HG02759 (cell line): ENCODE results near the gene PDZD2.
"Not testable (repeated sequence)": the region's sequence is repeated elsewhere in the genome, so short reads cannot be mapped to it uniquely, and the experiment has no call there.

ENCODE experiments used
- ATAC-seq: cut with Tn5 transposase; IDR thresholded peaks from one replicate; pipeline ENCODE4 v1.9.1; 2021; ENCODE audit warnings: mild to moderate bottlenecking, moderate library complexity; ENCODE audit not compliant: unreplicated experiment

Gene PDZD2

DNA sequence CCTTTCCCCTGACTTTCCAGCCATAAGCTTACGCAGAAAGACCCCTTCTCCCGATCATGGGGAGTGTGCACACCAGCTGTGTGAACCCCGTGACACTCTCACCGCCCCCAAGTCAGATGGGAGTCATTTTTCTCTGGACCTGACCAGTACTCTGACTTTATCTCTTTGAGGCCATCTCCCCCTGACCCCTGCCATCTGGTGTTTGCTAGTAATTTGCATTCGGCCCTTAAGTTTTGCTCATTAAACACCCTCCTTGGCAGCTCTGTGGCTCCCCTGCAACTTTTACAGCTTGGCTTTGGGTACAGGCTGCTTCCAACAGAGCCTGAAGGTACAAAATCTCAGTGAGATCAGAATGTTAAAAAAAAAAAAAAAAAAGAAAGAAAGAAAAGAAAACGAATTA lies 43.9 kb downstream of the PDZD2 start:
- no peak for ATAC-seq

DNA sequence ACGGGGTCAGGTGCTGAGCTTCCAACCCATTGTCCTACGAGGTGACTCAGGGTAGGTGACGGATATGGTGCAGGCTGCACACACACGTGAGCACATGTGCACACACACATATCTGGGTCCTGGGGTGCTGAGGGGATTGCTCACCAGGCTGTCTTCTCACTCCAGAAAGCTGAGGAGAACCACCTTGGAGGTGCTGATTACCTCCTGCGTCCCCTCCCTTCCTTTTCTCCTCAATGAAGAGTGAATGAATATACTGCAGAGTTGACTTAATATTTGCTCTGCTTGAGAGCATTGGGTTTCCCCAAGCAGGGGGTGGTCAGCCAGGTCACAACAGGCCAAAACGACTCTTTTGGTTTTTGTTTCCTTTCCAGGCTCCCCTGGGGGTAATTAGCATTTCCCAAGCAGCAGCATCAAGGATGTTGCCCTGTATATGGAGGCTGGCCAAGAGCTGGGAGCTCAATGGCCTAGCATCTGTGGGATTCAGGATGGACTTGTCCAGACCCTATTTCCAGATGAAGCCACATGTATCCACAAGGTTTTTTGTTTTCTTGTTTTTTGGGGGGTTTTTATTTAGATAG lies 49.7 kb downstream of the PDZD2 start:
- ATAC-seq: no peak

DNA sequence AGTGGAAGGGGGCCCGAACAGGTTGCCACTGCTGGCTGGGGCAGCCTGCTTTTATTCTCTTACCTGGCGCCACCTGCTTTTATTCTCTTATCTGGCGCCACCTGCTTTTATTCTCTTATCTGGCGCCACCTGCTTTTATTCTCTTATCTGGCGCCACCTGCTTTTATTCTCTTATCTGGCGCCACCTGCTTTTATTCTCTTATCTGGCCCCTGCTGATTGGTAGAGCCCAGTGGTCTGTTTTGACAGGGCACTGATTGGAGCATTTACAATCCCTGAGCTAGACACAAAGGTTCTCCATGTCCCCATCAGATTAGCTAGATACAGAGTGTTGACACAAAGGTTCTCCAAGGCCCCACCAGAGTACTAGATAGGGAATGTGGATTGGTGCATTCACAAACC lies 52.5 kb downstream of the PDZD2 start:
- ATAC-seq: not testable (repeated sequence)

DNA sequence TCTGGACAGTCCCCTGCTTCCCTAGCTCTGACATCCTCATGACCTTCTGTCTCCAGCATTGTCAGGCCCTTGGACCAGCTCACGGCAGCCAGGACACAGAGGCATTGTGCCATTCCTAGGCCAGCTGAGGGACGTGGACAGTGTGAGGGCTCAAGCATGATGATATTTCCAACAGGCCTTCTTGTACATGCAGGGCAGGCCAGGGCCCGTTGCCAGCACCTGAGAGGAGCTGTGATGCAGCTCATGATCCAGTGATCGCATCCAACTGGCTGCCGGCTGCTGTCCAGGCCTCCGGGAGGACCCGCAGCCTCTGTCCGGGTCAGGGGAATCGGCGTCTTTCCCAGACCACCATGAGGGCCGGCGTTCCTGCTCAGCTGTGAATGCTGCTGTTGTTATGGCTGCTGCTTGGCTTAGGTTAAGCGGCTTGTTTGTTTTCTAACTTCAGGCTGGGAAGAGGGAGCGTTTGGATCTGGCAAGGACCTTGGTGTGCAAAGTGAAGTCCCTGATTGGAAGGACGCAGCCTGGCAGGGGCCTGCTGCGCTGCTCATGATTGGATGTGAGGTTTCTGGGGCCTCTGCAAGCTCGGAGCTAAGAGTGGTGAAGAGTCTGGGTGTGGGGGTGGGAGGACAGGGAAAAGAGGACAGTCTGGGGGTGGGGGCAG lies 53.8 kb downstream of the PDZD2 start:
- ATAC-seq: no peak

DNA sequence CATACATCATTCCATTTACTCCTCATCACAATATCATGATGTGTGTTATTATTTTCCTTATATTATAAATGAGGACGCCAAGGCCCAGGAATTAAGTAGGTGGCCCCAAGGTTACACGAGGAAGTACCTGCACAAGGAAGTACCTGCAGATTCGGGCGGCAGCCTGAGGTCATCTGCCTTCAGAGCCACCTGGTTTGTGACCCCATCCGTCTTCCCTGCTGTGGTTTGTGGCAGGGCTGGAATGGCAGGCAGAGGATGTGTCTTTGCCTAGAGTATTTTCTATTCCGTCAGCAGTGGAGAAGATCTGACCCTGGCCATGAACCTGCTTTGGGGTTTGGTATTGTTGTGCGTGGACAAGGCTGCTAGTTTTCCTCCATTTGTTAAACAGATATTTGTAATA lies 59.7 kb downstream of the PDZD2 start:
- ATAC-seq: no peak

DNA sequence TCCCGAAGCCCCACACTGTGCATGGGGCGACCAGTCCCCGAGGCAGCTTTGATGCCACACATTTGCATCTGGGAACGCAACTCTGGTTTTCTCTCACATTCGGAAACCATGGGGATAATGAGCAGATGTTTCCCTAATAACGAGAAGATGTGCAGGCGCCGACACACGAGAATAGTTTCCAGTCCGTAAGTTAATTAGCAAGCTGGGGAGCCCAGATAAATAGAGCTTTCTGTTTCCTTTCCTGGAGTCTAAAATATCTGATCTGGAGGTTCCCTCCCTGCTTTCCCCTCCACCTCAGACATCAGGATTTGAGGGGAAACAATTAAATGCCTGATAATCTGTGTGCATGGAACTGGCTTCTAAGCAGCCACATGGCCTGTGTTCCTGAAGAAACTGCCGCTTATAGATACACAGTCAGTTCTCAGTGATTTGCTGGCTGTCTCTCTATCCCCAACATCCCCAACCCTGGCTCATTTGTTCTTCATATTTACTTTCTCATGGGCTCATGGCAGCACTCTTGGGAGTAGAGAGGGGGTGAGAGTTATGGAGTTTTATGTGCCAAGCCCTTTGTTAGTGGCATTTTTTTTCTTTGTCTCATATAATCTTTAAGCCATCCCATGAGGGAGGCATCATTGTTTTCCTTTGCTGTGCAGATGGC lies 62.8 kb downstream of the PDZD2 start:
- no peak for ATAC-seq

DNA sequence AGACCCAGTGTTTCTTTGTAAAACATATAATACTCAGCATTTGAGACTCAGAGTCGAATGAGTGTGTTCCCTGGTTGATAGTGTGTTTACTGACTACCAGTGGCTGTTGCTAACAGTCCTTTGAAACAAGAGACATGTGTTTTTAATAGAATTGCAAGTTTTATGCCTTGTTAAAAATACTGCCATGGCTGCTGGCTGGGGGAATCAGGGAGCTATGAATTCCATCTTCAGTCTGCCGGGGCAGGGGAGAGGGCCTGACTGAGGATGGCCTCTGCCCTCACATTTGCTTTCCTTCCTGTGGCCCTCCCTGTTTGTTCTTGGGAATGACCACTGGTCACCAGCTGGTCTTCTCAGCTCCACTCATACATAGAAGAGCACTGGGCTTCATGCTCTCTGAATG lies 63.8 kb downstream of the PDZD2 start:
- ATAC-seq: no peak

DNA sequence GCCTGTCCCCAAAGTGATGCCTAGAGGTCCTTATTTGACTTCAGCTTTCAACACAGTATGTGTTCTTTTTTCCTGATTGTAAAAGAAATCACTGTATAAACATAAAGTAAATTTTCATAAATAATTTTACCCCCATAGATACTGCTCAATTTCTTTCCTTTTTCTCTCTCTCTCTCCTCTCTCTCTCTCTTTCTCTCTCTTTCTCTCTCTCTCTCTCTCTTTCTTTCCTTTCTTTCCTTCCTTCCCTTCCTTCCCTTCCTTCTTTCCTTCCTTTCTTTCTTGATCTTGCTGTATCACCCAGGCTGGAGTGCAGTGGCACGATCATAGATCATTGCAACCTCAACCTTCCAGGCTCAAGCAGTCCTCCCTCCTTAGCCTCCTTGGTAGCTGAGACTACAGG lies 64.8 kb downstream of the PDZD2 start:
- no peak for ATAC-seq

DNA sequence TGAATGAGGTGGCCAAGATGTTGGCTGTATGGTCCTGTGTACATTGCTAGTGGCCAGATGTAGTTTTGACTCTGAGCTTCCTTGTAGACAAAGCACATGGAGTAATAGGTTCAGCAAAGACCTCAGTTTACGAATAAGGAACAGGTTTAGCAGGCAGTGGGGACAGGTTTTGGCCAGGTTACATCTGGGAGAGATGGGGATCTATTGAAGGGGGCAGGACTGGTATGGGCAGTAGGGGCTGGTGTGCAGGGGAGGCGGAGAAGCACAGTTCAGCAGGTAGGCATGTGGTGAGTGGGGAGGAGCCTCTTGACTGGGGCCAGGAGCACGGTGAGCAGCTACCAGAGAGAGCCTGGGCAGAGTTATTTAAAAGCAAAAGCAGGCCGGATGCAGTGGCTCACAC lies 67.3 kb downstream of the PDZD2 start:
- no peak for ATAC-seq

DNA sequence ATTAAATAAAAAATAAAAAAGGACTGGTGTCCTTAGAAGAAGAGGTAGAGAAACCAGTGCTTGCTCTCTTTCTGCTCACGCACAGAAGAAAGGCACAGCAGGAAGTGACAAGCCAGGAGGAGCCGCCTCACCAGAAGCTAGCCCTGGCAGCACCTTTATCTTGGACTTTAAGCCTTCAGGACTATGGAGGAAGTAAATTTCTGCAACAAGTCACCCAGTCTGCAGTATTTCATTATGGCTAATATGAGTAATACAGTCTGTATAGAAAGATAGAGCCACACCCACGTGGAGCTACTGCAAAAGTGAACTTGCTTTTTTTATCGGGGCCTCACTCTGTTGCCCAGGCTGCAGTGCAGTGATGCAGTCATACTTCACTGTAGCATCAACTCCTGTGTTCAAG lies 68.4 kb downstream of the PDZD2 start:
- no peak for ATAC-seq

DNA sequence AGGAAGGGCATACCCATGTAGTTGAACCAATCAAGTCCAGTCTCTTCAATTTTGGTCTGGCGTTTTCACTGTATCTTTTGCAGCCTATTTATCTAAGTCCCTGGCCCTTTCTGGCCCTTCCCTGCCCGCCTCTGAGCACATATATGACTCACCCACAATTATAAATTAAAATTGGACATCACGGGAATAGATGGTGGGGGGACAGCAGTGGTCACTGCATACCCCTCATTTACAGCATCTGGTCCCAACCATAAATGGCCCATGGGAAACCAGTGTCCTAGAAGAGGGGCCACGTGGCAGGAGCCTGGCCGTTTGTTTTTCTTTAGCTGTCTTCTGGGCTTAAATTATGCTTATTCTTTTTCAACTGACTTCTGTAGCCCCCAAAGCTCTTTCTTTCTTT lies 69.2 kb downstream of the PDZD2 start:
- no peak for ATAC-seq

DNA sequence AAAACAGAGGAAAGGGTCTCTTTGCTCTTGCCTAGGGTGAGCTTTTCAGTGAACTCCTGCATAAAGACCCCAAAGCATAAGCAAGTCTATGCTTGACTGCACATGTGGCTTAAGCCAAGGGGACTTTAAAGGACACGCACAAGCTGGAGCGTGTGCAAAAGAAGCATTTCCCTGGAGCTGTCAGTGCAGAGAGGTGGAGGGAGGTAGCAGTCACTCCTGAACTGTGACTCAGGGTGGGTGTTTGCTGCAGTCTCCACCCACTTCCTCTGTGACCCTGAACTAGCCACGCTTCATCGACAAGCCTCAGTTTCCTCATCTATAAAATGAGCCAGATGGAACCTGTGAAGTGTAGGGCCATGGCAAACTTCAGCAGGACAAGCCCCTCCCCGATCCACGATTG lies 72.4 kb downstream of the PDZD2 start:
- no peak for ATAC-seq

DNA sequence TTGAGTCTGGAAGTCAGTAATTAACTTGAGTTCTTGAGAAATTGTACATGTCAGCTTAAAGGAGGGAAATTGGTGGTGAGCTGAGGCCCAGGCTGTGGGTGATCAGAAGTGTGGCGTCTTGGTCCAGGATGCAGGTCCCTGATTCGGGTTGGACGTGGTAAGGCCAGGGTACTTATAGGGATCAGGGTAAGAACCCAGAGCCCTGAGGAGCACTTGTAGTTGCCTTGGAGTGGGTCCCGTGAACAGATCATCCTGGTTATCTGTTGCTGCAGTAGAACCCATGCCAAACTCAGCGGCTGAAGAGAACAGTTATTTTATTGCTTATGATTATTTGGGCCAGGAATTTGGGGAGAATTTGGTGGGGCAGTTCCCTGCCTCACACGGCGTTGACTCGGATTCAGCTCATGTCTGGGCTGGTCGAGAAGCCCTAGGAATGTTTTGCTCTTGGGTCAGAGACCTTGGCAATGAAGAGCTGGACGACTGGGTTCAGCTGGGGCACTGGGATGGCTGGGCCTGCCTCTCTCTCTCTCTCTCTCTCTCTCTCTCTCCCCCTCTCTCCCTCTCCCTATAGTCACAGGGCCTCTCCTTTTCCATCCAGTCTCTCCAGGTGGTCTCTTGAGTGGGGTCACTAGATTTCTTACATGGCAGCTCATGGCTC lies 73.1 kb downstream of the PDZD2 start:
- no peak for ATAC-seq

DNA sequence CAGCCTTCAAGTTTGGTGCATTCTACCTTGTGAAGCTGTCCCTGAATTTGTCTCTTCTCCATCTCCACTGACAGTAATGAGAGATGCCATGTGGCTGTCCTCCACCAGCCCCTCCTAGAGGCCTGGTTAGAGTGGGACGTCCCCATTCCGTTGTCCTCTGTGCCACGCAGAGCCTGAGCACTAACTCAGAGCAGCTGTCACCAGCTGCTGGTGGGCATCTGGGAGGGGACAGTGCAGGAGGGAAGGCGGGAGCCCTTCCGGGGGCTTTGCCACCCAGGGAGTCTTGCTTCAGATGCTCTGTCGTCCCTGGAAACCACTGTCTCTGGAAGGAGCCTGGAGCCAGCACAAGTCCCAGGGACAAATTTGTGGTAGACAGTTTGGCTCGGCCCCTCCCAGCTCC lies 78.6 kb downstream of the PDZD2 start:
- ATAC-seq: no peak

DNA sequence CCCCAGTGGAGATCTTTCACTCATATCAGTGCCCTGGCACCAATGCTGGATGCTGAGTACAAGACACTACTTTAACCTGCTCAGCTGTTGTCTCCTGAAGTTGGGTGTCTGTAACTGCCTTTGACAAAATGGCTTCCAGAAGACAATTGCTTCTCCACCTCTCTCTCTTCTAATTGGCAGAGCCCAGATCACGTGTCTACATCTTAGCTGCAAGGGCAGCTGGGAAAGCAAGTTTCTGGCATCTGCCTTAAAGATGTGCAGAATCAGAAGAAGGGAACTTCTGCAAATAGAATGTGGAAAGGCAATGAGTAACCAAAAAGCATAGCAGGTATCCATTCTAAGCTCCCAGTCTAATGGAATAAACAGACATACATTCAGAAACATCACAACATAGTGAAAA lies 81.1 kb downstream of the PDZD2 start:
- no peak for ATAC-seq

DNA sequence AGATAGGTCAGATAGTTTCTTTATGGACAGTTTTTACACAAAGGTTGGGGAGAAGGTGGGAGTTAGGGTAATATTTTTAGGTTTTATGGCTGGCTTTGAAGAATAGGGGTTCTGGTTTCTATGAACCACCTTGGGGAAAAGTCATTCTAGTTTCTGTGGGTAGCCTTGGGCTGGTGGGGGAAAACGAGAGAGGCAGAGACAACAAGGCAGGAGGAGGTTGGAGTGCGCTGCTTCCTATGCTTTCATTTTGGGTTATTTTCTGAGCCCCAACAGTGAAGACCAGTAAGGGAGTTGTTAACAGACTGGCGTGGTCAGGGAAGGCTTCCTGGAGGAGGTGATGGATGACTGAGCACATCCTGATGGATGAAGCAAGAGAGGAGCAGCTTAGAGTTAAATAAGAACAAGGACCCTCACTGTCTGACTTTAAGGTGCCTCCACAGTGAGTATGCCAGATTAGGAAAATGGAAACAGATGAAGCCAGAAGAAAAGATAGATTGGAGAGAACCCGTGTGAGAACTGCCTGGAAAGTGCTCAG lies 81.9 kb downstream of the PDZD2 start:
- ATAC-seq: no peak

DNA sequence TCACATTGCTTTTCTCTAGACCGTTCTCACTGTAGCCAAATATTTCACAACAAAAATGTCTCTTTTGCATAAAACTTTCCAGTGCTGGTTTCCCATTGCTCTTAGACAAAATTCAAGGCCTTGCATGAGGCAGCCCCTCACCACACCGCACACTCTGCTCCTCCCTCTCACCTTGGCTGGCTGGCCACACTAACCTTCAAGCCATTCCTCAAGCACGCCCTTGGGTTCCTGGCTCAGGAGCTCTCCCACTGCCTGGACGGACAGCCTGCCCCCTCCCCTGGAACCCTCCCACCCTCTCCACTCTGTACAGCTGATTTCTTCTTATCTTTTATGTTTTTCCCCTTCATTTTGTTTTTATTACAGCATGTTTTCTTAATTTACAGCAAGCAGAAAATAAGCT lies 83.2 kb downstream of the PDZD2 start:
- no peak for ATAC-seq

DNA sequence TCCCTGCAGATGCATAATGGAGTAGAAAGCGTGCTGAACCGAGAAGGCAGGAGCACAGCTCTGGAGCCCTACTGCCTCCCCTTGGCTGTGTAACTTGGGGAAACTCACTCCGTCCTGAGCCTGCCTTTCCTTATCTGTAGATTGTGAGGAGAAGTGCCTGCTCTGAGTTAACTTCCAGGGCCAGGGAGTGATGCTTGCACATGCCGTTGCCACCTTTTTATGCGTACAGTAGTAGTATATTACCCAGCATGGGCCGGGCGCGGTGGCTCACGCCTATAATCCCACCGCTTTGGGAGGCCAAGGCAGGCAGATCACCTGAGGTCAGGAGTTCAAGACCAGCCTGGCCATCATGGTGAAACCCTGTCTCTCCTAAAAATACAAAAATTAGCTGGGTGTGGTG lies 87.1 kb downstream of the PDZD2 start:
- ATAC-seq: no peak

DNA sequence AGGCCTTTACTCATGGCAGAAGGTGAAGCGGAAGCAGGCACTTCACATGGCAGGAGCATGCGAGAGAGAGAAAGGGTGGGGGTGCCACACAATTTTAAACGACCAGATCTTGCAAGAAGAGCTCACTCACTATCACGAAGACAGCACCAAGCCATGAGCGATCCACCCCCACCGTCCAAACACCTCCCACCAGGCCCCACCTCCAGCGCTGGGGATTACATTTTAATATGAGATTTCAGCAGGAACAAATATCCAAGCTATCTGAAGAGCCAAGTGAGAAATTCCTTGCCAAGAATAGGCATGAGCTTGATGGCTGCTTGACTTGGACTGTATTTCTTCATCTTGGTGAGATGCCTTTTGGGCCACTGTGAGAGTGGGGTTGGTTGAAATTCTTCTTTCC lies 88.0 kb downstream of the PDZD2 start:
- no peak for ATAC-seq

DNA sequence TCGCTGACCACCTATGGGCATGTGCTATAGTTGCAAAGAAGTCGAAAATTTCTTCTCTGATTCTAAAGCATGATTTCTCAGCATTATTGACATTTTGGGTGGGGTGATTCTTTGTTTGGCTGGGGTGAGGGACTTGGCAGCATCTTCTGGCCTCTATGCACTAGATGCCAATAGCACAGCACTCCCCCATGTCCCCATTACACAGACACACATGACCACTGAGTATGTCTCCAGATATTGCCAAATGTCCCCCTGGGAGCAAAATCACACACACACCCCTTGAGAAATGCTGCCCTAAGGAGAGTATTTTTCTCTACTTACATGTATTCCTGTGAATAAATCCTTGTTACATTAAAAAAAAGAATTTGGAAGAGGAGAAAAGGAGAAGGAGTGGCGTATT lies 89.1 kb downstream of the PDZD2 start:
- ATAC-seq: no peak

DNA sequence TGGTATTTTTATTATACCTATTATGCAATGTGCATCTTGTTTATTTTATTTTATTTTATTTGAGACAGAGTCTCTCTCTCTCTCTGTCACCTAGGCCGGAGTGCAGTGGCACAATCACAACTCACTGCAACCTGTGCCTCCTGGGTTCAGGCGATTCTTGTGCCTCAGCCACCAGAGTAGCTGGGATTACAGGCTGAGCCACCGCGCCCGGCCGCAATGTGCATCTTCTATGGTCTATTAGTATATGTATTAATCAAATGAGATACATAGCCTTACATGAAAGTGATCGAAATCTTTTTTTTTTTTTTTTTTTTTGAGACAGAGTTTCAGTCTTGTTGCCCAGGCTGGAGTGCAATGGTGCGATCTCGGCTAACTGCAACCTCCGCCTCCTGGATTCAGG lies 89.9 kb downstream of the PDZD2 start:
- ATAC-seq: not testable (repeated sequence)

DNA sequence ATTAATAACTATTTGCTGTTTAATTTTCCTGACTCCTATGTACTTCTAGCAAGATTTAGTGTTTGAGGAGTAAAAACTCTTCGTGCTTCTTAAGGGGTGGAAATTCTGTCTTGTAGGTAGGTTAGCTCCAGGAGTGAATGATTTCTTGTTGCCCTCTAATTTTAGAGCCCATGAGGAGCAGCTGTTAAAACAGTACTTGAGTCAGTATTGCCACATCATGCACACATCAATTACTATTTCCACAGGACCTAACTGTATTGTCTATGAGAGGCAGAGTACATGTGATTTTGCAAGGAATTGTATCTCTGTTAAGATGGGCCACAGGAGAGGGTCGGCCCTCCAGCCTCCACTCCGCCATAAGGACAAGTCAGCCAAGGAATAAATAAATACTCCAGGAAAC lies 91.2 kb downstream of the PDZD2 start:
- no peak for ATAC-seq
